Brain microvascular endothelial cell (primary cell): ENCODE measurements around the gene ABHD17C.

ENCODE experiments used
- DNase-seq: peaks from one replicate; pipeline ENCODE4 v3.0.0-alpha.2; 2020
- H3K27ac ChIP-seq: fragments of 250-450 bp; sonication (Bioruptor Pico); 2 replicates; pipeline ENCODE4 v1.5.1; 2020; ENCODE audit warnings: mild to moderate bottlenecking, moderate library complexity
- H3K27me3 ChIP-seq: fragments of 250-450 bp; sonication (Bioruptor Pico); replicated peaks from 2 replicates; pipeline ENCODE4 v1.5.1; 2020; ENCODE audit warnings: mild to moderate bottlenecking
- H3K36me3 ChIP-seq: fragments of 250-450 bp; sonication (Bioruptor Pico); replicated peaks from 2 replicates; pipeline ENCODE4 v1.5.1; 2020; ENCODE audit warnings: mild to moderate bottlenecking
- H3K4me3 ChIP-seq: 2 replicates; pipeline ENCODE4 v1.5.1; 2011; ENCODE audit warnings: low read depth, mild to moderate bottlenecking, control low read depth, low read length, moderate library complexity
- in situ Hi-C: cut with HindIII; loops from 2 replicates; pipeline ENCODE4 v1.10.0; 2017; ENCODE audit warnings: low sequenced_read_pairs, low pct_ligation_motif_present
- TF ChIP-seq, protein P1 (sequence below): IDR thresholded peaks from 2 replicates; pipeline ENCODE4 v1.5.1; 2011; ENCODE audit warnings: low read depth, mild to moderate bottlenecking, moderate library complexity, low read length, control low read depth, inconsistent platforms; ENCODE audit errors: missing control alignments

ABHD17C gene

DNA sequence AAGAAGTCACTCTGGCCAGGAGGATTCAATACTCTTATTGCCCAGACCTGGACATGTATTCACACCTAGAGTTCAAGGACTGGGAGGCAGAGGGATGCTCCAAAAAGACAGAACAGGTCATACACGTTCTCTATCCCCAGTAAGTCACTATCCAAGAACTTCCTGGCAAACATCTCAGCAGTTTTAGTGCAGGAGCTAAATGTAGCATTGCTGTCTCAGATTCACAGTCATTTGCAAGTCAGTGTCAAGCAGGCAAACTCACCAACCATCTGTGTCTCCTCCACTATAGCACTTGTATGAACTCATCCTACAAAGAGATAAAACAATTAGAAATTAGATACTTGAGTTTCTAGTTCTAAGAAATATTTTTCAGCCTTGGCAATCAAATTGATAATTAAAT lies 38.4 kb downstream of the ABHD17C start:
- Histone ChIP-seq H3K27ac (no peak overlapping the region), H3K27me3 (no peaks in the 10 kb centered on the region), H3K36me3 (no peaks in the 10 kb centered on the region), H3K4me3 (no peak overlapping the region)
- in situ Hi-C loops = no loop called here
- DNase-seq = no peak
- TF ChIP-seq, protein P1, sequence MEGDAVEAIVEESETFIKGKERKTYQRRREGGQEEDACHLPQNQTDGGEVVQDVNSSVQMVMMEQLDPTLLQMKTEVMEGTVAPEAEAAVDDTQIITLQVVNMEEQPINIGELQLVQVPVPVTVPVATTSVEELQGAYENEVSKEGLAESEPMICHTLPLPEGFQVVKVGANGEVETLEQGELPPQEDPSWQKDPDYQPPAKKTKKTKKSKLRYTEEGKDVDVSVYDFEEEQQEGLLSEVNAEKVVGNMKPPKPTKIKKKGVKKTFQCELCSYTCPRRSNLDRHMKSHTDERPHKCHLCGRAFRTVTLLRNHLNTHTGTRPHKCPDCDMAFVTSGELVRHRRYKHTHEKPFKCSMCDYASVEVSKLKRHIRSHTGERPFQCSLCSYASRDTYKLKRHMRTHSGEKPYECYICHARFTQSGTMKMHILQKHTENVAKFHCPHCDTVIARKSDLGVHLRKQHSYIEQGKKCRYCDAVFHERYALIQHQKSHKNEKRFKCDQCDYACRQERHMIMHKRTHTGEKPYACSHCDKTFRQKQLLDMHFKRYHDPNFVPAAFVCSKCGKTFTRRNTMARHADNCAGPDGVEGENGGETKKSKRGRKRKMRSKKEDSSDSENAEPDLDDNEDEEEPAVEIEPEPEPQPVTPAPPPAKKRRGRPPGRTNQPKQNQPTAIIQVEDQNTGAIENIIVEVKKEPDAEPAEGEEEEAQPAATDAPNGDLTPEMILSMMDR = no peak

DNA sequence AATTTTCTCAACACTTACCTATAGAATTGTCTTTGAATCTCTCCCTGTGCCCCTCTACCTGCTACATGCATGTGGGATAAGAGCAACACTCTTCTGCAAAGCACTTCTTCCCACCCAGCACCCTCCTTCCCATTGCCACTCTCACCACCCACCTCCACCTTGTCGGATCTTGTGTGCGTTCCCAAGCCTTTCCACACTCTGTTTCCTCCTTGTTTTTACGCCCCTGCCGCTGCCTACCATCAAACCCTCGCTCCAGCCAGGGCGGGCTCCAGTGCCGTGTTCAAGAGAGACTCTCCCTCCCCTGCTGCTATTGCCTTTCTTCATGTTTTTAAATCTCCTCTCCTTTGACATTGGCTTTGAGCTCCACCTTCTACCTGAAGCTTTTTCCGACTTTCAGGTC lies 40.2 kb downstream of the ABHD17C start:
- in situ Hi-C loops = no loop called here
- no peak for DNase-seq
- H3K4me3 ChIP-seq = no peak overlapping the region
- H3K27me3 ChIP-seq = no peaks in the 10 kb centered on the region
- H3K27ac ChIP-seq = no peak overlapping the region
- H3K36me3 ChIP-seq = no peaks in the 10 kb centered on the region
- TF ChIP-seq, protein P1 = no peak

DNA sequence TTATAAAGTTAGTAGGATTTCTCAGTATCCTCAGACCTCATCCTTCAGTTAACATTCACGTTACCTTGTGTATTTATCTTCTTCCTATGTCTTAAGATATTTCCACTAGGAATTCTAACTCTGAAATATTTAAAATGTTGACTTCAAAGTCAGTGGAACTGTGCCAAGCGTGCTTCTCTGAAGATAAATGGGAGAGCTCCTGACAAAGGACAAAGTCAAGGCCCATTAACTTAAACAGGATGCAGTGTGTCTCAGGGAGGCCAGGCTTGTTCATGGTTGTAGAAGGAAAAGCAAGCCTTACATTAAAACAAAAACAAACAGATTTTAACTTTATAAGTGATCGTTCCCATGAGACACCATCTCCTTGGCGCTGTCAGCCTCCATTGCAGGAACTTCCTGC lies 41.5 kb downstream of the ABHD17C start:
- TF ChIP-seq, protein P1 = no peak
- no peak overlapping the region for H3K4me3 ChIP-seq
- in situ Hi-C loops = no loop called here

DNA sequence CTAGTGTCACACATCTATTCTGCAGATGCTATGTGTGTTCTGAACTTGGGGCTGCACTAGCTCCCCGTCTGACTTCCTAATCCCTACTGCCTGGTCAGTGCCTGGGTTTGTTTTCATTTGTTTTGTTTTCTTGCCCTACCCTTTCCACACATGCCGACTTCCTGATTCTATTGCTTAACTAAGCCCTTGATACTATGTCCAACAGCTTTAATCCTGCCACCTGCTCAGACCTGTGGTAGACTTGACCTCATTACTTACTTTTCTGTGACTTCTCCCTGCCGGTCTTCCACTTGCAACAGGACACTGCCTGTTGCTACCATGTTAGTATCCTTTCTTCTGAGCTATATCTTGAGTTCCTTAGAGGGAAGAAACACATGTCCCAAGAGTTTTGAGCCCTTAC lies 44.8 kb downstream of the ABHD17C start:
- H3K4me3 ChIP-seq = no peak overlapping the region
- in situ Hi-C loops = no loop called here
- H3K27ac ChIP-seq = no peak overlapping the region
- TF ChIP-seq, protein P1 = no peak
- no peaks in the 10 kb centered on the region for H3K27me3 ChIP-seq
- H3K36me3 ChIP-seq = no peaks in the 10 kb centered on the region
- DNase-seq = no peak

More for the DNA sequence above, 41.5 kb downstream of the ABHD17C start:
- H3K27me3 ChIP-seq = no peaks in the 10 kb centered on the region
- no peak for DNase-seq
- H3K36me3 ChIP-seq = no peaks in the 10 kb centered on the region
- no peak overlapping the region for H3K27ac ChIP-seq

DNA sequence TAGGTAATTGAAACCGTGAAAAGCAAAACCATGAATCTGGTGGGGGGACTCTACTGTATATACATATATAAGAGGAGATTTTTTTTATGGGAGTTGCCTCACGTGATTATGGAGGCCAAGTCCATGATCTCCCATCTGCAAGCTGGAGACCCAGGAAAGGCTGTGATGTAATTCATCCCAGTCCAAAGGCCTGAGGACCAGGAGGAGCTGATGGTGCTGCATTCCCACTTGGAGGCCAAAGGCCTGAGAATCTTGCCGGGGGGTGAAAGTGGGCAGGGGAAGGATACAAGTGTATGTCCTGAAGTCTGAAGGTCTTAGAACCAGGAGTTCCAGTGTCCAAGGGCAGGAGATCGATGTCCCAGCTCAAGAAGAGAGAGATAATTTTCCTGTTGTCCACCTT lies 47.0 kb downstream of the ABHD17C start:
- H3K27me3 ChIP-seq = no peaks in the 10 kb centered on the region
- H3K4me3 ChIP-seq = no peak overlapping the region
- H3K27ac ChIP-seq = no peak overlapping the region
- no peaks in the 10 kb centered on the region for H3K36me3 ChIP-seq
- TF ChIP-seq, protein P1 = no peak
- no peak for DNase-seq
- in situ Hi-C loops = no loop called here

DNA sequence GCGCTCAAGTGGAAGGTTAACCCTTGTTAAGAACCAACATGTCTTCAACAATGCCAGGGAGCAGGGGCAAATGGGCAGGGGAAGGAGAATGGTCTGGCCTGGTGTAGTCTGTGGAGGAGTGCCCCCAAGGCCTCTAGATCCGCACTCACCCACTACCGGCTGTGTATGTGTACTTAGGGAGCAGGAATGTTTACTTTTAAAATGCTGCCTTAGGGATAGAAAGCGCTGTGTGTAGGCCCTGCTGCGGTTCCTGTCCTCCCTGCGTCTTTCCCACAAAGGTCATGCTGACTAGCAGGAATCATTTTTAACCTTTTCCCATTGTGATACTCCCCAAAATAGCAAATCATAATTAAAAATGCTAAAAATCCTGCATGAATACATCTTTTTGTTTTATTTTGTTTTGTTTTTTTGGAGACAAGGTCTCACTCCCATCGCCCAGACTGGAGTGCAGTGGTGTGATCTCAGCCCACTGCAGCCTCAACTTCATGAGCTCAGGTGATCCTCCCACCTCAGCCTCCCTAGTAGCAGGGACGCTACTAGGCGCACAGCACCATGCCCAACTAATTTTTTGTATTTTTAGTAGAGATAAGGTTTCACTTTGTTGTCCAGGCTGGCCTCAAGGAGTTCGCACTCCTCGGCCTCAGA lies 48.2 kb downstream of the ABHD17C start:
- no peaks in the 10 kb centered on the region for H3K36me3 ChIP-seq
- no peak overlapping the region for H3K27ac ChIP-seq
- no peaks in the 10 kb centered on the region for H3K27me3 ChIP-seq
- TF ChIP-seq, protein P1 = no peak
- in situ Hi-C loops = no loop called here
- peak; percentile 24 for DNase-seq
- no peak overlapping the region for H3K4me3 ChIP-seq
